RWPE1 (cell line): ENCODE data around the gene ACSL6.
A peak's percentile ranks its signal among the peaks of the same experiment; 100 is the strongest.

ENCODE experiments used
- CTCF ChIA-PET: fragments of 350-600 bp; sonication (Branson Sonifier 250); formaldehyde crosslinking; extraction: SDS; loops from one replicate; lab custom pipeline; 2021; lab: Yijun Ruan, JAX
- POLR2A ChIA-PET: fragments of 400-600 bp; formaldehyde crosslinking; extraction: SDS; loops from one replicate; lab custom pipeline; 2020; ENCODE audit warnings: antibody characterized with exemption; ENCODE audit not compliant: low non-redundant PET; lab: Yijun Ruan, JAX
- DNase-seq: peaks from one replicate; pipeline ENCODE4 v3.0.0; 2012; ENCODE audit warnings: low spot score
- H3K27ac ChIP-seq: fragments of 450-650 bp; 2 replicates; pipeline ENCODE4 v1.5.1; 2017
- CTCF ChIP-seq: fragments of 450-650 bp; conservative IDR thresholded peaks from 2 replicates; pipeline ENCODE4 v1.5.1; 2017; ENCODE audit warnings: low read depth, mild to moderate bottlenecking

Gene ACSL6

GRCh38 chr5:132011622-132012343, at the start of gene ACSL6:
Gene ACSL6, minus strand, starts transcription at chr5:132011658. Its CDS starts 105 bp downstream, at chr5:132011553.
- ChIA-PET POLR2A (no interaction called here), CTCF (no interaction called here)
- peak; percentile 49 for DNase-seq
- no peak for TF ChIP-seq CTCF
- no peak within 1 kb of the TSS for H3K27ac ChIP-seq

GRCh38 chr5:132060501-132061161, 49.2 kb upstream of the ACSL6 start, which contains the start of gene IL3:
Gene IL3, plus strand, starts transcription at chr5:132060655. Its CDS starts 52 bp downstream, at chr5:132060707.
- no peak for DNase-seq
- TF ChIP-seq CTCF: no peak
- POLR2A ChIA-PET: no interaction called here
- no peak within 1 kb of the TSS for H3K27ac ChIP-seq
- CTCF ChIA-PET: interaction anchor here (0.6 kb wide), 1 partner anchor 250 kb away, joined by 3 read pairs; no protein-coding TSS in a partner anchor

GRCh38 chr5:132059696-132060500, 48.4 kb upstream of the ACSL6 start:
- H3K27ac ChIP-seq: no peak overlapping the region
- TF ChIP-seq CTCF: no peak
- POLR2A ChIA-PET: no interaction called here
- DNase-seq: no peak
- CTCF ChIA-PET: no interaction called here

- CTCF ChIA-PET: no interaction called here
- POLR2A ChIA-PET: no interaction called here
- no peak for DNase-seq
- TF ChIP-seq CTCF: no peak
- no peak overlapping the region for H3K27ac ChIP-seq
Observed at GRCh38 chr5:132059043-132059695, 47.7 kb upstream of the ACSL6 start.

- POLR2A ChIA-PET: no interaction called here
- no peak overlapping the region for H3K27ac ChIP-seq
- TF ChIP-seq CTCF: no peak
- no peak for DNase-seq
- CTCF ChIA-PET: interaction anchor here (0.6 to 0.9 kb wide), 3 partner anchors 22 to 697 kb away, joined by 3 read pairs; no protein-coding TSS in a partner anchor
Observed at GRCh38 chr5:132058646-132059042, 47.2 kb upstream of the ACSL6 start.
